EL (cell line): ENCODE measurements around the gene ZNF106.

Source experiments
- DNase-seq: peaks from one replicate; pipeline ENCODE4 v3.0.0-alpha.2; 2016

The ZNF106 gene

DNA sequence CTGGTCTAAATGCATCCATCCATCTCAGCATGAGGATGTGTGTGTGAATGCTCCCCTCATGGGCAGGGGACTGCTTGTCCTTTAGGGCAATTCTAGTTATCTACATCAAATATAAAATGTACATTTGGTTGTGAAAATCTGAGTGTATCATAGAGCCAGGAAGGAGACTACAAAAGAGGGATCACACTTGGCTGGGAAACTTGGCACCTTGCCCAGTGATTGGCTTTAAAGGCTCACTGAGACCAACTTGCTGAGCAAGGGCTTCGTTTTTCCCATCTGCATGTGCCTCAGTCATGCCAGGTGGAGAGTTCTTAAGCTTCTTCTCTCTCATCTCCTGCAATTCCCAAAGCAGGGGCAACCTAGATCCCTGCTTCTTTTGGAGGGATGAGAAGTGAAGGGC, 126.4 kb downstream of the ZNF106 start:
- DNase-seq, result no peak

DNA sequence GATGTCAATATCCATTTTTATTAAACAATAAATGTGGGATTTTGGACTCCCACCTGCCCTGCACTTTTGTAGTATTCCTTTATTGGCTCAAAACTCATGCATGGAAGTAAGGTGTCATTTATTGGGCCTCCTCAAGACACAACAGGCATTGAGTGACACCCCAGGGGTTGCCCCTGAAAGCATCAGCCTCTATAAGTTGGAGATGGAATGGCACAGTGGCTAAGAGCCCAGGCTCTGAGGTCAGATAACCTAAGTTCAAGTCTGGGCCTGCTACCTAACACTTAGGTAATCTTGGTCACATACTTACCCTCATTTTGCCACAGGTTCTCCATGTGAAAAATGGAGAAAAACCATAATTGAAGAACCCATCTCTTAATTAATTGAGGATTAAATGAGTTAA, 127.0 kb downstream of the ZNF106 start:
- no peak for DNase-seq

GRCh38 chr15:42363487-42363886, 127.5 kb downstream of the ZNF106 start:
- DNase-seq, result no peak
